Endothelial cell (in vitro differentiated cells): ENCODE data around the gene ABCA3. TPM values are rescaled to one million over a fixed set of nuclear protein-coding genes. Genes with fewer than 3 reads are reported as not detected.

ENCODE experiments used
- DNase-seq: peaks from one replicate; pipeline ENCODE4 v3.0.0; 2021; ENCODE audit warnings: low spot score
- H3K27ac Mint-ChIP-seq: one replicate; pipeline ENCODE4 v1.8.0; 2021; ENCODE audit warnings: mixed read lengths, inconsistent platforms; ENCODE audit not compliant: unreplicated experiment
- H3K27me3 Mint-ChIP-seq: one replicate; pipeline ENCODE4 v1.8.0; 2021; ENCODE audit warnings: mild to moderate bottlenecking, moderate library complexity, mixed read lengths, inconsistent platforms; ENCODE audit not compliant: unreplicated experiment
- H3K36me3 Mint-ChIP-seq: one replicate; pipeline ENCODE4 v1.8.0; 2021; ENCODE audit warnings: mild to moderate bottlenecking, low read depth, mixed read lengths, inconsistent platforms; ENCODE audit not compliant: unreplicated experiment
- H3K4me1 Mint-ChIP-seq: one replicate; pipeline ENCODE4 v1.8.0; 2021; ENCODE audit warnings: mild to moderate bottlenecking, mixed read lengths, inconsistent platforms; ENCODE audit not compliant: unreplicated experiment
- H3K4me3 Mint-ChIP-seq: one replicate; pipeline ENCODE4 v1.8.0; 2021; ENCODE audit warnings: mild to moderate bottlenecking, mixed read lengths, inconsistent platforms; ENCODE audit not compliant: unreplicated experiment
- H3K9me3 Mint-ChIP-seq: one replicate; pipeline ENCODE4 v1.8.0; 2021; ENCODE audit warnings: mixed read lengths, inconsistent platforms; ENCODE audit not compliant: unreplicated experiment
- CTCF ChIP-seq: fragments of 200-600 bp; sonication (generic); IDR thresholded peaks from one replicate; pipeline ENCODE4 v1.5.0; 2021; ENCODE audit warnings: antibody characterized with exemption; ENCODE audit not compliant: unreplicated experiment
- total RNA-seq: library from RNA; stranded (reverse); fragmentation: NEBNext Ultra II Directional; extraction: Animal tissue kit (Norgen Biotek cat#: 25700); gene quantifications from one replicate; pipeline ENCODE4 v1.2.1, GENCODE V29; 2021; ENCODE audit not compliant: unreplicated experiment

ABCA3 gene
- total RNA-seq, 1 donor from 2014 or later = 10.4 TPM

- Mint-ChIP-seq H3K4me1 (no peaks in the 10 kb centered on the region), H3K9me3 (no peaks in the 10 kb centered on the region), H3K27me3 (peaks cover 1% of the 10 kb centered on the region), H3K27ac (no peak overlapping the region), H3K36me3 (no peaks in the 10 kb centered on the region), H3K4me3 (no peak overlapping the region)
- no peak for TF ChIP-seq CTCF
- DNase-seq = no peak
Observed at GRCh38 chr16:2326191-2326590, 14.3 kb downstream of the ABCA3 start.

- no peaks in the 10 kb centered on the region for H3K9me3 Mint-ChIP-seq
- peaks cover 1% of the 10 kb centered on the region for H3K27me3 Mint-ChIP-seq
- no peak for DNase-seq
- H3K4me3 Mint-ChIP-seq = no peak overlapping the region
- H3K4me1 Mint-ChIP-seq = no peaks in the 10 kb centered on the region
- H3K36me3 Mint-ChIP-seq = no peaks in the 10 kb centered on the region
- no peak overlapping the region for H3K27ac Mint-ChIP-seq
- no peak for TF ChIP-seq CTCF
Observed at GRCh38 chr16:2325791-2326190, 14.7 kb downstream of the ABCA3 start.

GRCh38 chr16:2325181-2325580, 15.3 kb downstream of the ABCA3 start:
- no peak overlapping the region for H3K4me3 Mint-ChIP-seq
- DNase-seq = no peak
- H3K9me3 Mint-ChIP-seq = no peaks in the 10 kb centered on the region
- TF ChIP-seq CTCF = no peak
- no peak overlapping the region for H3K27ac Mint-ChIP-seq
- no peaks in the 10 kb centered on the region for H3K36me3 Mint-ChIP-seq
- H3K27me3 Mint-ChIP-seq = peaks cover 1% of the 10 kb centered on the region
- no peaks in the 10 kb centered on the region for H3K4me1 Mint-ChIP-seq

GRCh38 chr16:2324296-2324859, 16.1 kb downstream of the ABCA3 start:
- Mint-ChIP-seq H3K27me3 (peaks cover 1% of the 10 kb centered on the region), H3K4me1 (no peaks in the 10 kb centered on the region), H3K36me3 (no peaks in the 10 kb centered on the region), H3K9me3 (no peaks in the 10 kb centered on the region), H3K4me3 (no peak overlapping the region), H3K27ac (no peak overlapping the region)
- DNase-seq = no peak
- no peak for TF ChIP-seq CTCF

- no peaks in the 10 kb centered on the region for H3K36me3 Mint-ChIP-seq
- TF ChIP-seq CTCF = no peak
- peaks cover 1% of the 10 kb centered on the region for H3K27me3 Mint-ChIP-seq
- H3K4me1 Mint-ChIP-seq = no peaks in the 10 kb centered on the region
- no peak overlapping the region for H3K4me3 Mint-ChIP-seq
- DNase-seq = no peak
- no peak overlapping the region for H3K27ac Mint-ChIP-seq
- no peaks in the 10 kb centered on the region for H3K9me3 Mint-ChIP-seq
Observed at GRCh38 chr16:2323701-2324100, 16.8 kb downstream of the ABCA3 start.
